Activated naive CD8-positive, alpha-beta T cell treated with anti-CD3 and anti-CD28 coated beads, Interleukin-2, amount 10 ng/mL, durations not matched to agents 7 days and 5 days (primary cell): ENCODE data around the gene LY6G6D. TPM values are rescaled to one million over a fixed set of nuclear protein-coding genes. Genes with fewer than 3 reads are reported as not detected.

ENCODE experiments used
- microRNA-seq: library from miRNA; unstranded; fragments of <30 nt; microRNA quantifications from one replicate; pipeline ENCODE4 v1.2.0, GENCODE V29; 2022
- total RNA-seq, 2 experiments: library from RNA; stranded (reverse); gene quantifications; one replicate each; pipeline ENCODE4 v1.2.3, GENCODE V29; 2021

LY6G6D gene
- total RNA-seq, 2 experiments from 2014 or later = not detected

Small RNA genes lying within 50 kb of the gene (microRNA-seq; reads per million reads assigned to microRNA genes)
- not detected for gene MIR4646

Other genes starting within 250 kb of the LY6G6D start
- 10 to 100 TPM; 41.5 to 42.8 TPM for gene MICB, start 217.2 kb upstream of the LY6G6D start, total RNA-seq
- gene MCCD1, start 186.4 kb upstream of the LY6G6D start, total RNA-seq = not detected
- gene DDX39B, start 173.3 kb upstream of the LY6G6D start, total RNA-seq = 100 to 1,000 TPM; 531 to 555 TPM
- 1 to 10 TPM; 4.5 to 5.5 TPM for gene ATP6V1G2, start 168.7 kb upstream of the LY6G6D start, total RNA-seq
- 10 to 100 TPM; 15.4 to 17.6 TPM for gene NFKBIL1, start 167.7 kb upstream of the LY6G6D start, total RNA-seq
- 10 to 100 TPM; 15.2 to 16.7 TPM for gene LTA, start 143.1 kb upstream of the LY6G6D start, total RNA-seq
- gene TNF, start 139.8 kb upstream of the LY6G6D start, total RNA-seq = 10 to 100 TPM; 18.5 to 18.6 TPM
- 100 to 1,000 TPM; 426 to 431 TPM for gene LTB, start 132.9 kb upstream of the LY6G6D start, total RNA-seq
- gene LST1, start 129.1 kb upstream of the LY6G6D start, total RNA-seq = 100 to 1,000 TPM in 1 of 2 experiments, 10 to 100 TPM in 1; 91.8 to 105 TPM
- gene NCR3, start 122.3 kb upstream of the LY6G6D start, total RNA-seq = 10 to 100 TPM; 69.7 to 70.0 TPM
- gene AIF1, start 100.1 kb upstream of the LY6G6D start, total RNA-seq = 100 to 1,000 TPM; 117 to 118 TPM
- 100 to 1,000 TPM; 257 to 278 TPM for gene PRRC2A, start 94.6 kb upstream of the LY6G6D start, total RNA-seq
- 100 to 1,000 TPM; 242 to 251 TPM for gene BAG6, start 62.7 kb upstream of the LY6G6D start, total RNA-seq
- gene APOM, start 59.5 kb upstream of the LY6G6D start, total RNA-seq = 1 to 10 TPM; 3.1 to 4.6 TPM
- gene C6orf47, start 54.6 kb upstream of the LY6G6D start, total RNA-seq = 10 to 100 TPM; 30.7 to 32.2 TPM
- gene GPANK1, start 50.4 kb upstream of the LY6G6D start, total RNA-seq = 10 to 100 TPM; 30.7 to 32.0 TPM
- 100 to 1,000 TPM; 206 to 216 TPM for gene CSNK2B, start 49.3 kb upstream of the LY6G6D start, total RNA-seq
- 10 to 100 TPM; 33.8 to 36.4 TPM for gene LY6G5B, start 45.4 kb upstream of the LY6G6D start, total RNA-seq
- 1 to 10 TPM; 3.5 to 4.6 TPM for gene LY6G5C, start 34.3 kb upstream of the LY6G6D start, total RNA-seq
- 10 to 100 TPM; 57.8 to 64.0 TPM for gene ABHD16A, start 12.0 kb upstream of the LY6G6D start, total RNA-seq
- not detected for gene LY6G6F, start 8.5 kb upstream of the LY6G6D start, total RNA-seq
- gene LY6G6C, start 6.4 kb downstream of the LY6G6D start, total RNA-seq = not detected
- 1 to 10 TPM; 1.2 to 1.5 TPM for gene MPIG6B, start 8.0 kb downstream of the LY6G6D start, total RNA-seq
- 10 to 100 TPM; 28.3 to 29.1 TPM for gene DDAH2, start 14.0 kb downstream of the LY6G6D start, total RNA-seq
- 100 to 1,000 TPM; 425 to 456 TPM for gene CLIC1, start 21.2 kb downstream of the LY6G6D start, total RNA-seq
- 10 to 100 TPM; 59.2 to 68.2 TPM for gene MSH5, start 24.7 kb downstream of the LY6G6D start, total RNA-seq
- gene SAPCD1, start 47.3 kb downstream of the LY6G6D start, total RNA-seq = 10 to 100 TPM; 13.1 to 18.1 TPM
- gene VWA7, start 62.0 kb downstream of the LY6G6D start, total RNA-seq = 1 to 10 TPM; 5.2 to 5.7 TPM
- gene VARS1, start 80.4 kb downstream of the LY6G6D start, total RNA-seq = 10 to 100 TPM; 68.2 to 75.3 TPM
- gene LSM2, start 91.6 kb downstream of the LY6G6D start, total RNA-seq = 10 to 100 TPM; 89.9 to 97.9 TPM
- gene HSPA1L, start 99.9 kb downstream of the LY6G6D start, total RNA-seq = 1 to 10 TPM; 3.3 to 4.5 TPM
- 10 to 100 TPM; 62.2 to 63.5 TPM for gene HSPA1A, start 100.2 kb downstream of the LY6G6D start, total RNA-seq
- 10 to 100 TPM; 49.0 to 55.7 TPM for gene HSPA1B, start 112.4 kb downstream of the LY6G6D start, total RNA-seq
- 10 to 100 TPM; 15.5 to 16.4 TPM for gene NEU1, start 147.5 kb downstream of the LY6G6D start, total RNA-seq
- not detected for gene SLC44A4, start 163.6 kb downstream of the LY6G6D start, total RNA-seq
- gene EHMT2, start 182.3 kb downstream of the LY6G6D start, total RNA-seq = 10 to 100 TPM; 77.5 to 80.6 TPM
- 1 to 10 TPM; 1.4 to 1.9 TPM for gene ZBTB12, start 186.7 kb downstream of the LY6G6D start, total RNA-seq
- gene C2, start 212.4 kb downstream of the LY6G6D start, total RNA-seq = 1 to 10 TPM; 2.1 to 2.2 TPM
- gene CFB, start 230.7 kb downstream of the LY6G6D start, total RNA-seq = 1 to 10 TPM; 1.2 to 2.1 TPM
- 10 to 100 TPM; 61.3 to 62.5 TPM for gene NELFE, start 243.6 kb downstream of the LY6G6D start, total RNA-seq
- 100 to 1,000 TPM; 102 to 112 TPM for gene SKIC2, start 243.8 kb downstream of the LY6G6D start, total RNA-seq